Effector memory CD4-positive, alpha-beta T cell (primary cell): Measurements from ENCODE around the gene UBAC2.

Source experiments
- DNase-seq, 3 donors: peaks; one replicate each; pipeline ENCODE4 v3.0.0-alpha.2; 2020
- H3K27ac ChIP-seq: 2 replicates; pipeline ENCODE4 v1.7.0; 2013; ENCODE audit warnings: mild to moderate bottlenecking, low read length, moderate library complexity; ENCODE audit not compliant: insufficient read depth, poor library complexity, severe bottlenecking
- H3K27me3 ChIP-seq: replicated peaks from 2 replicates; pipeline ENCODE4 v1.7.0; 2013; ENCODE audit warnings: mild to moderate bottlenecking, low read length; ENCODE audit not compliant: insufficient read depth, control insufficient read depth, poor library complexity, severe bottlenecking
- H3K36me3 ChIP-seq: 2 replicates; pipeline ENCODE4 v1.7.0; 2013; ENCODE audit warnings: mild to moderate bottlenecking, low read length, moderate library complexity; ENCODE audit not compliant: control insufficient read depth, insufficient read depth
- H3K4me1 ChIP-seq: 2 replicates; pipeline ENCODE4 v1.7.0; 2013; ENCODE audit warnings: low read length, mild to moderate bottlenecking; ENCODE audit not compliant: control insufficient read depth, insufficient read depth, poor library complexity, severe bottlenecking
- H3K4me3 ChIP-seq: 2 replicates; pipeline ENCODE4 v1.7.0; 2013; ENCODE audit warnings: low read length, low read depth, mild to moderate bottlenecking; ENCODE audit not compliant: insufficient read depth, poor library complexity, severe bottlenecking
- H3K9me3 ChIP-seq: 2 replicates; pipeline ENCODE4 v1.7.0; 2013; ENCODE audit warnings: mild to moderate bottlenecking, low read length, moderate library complexity; ENCODE audit not compliant: control insufficient read depth

Gene UBAC2

GRCh38 chr13:99356262-99357091, 155.8 kb downstream of the UBAC2 start:
- peaks cover 97% of the 10 kb centered on the region for H3K4me1 ChIP-seq
- H3K27ac ChIP-seq = peak overlapping the region; percentile 96
- peak; percentile 53 to 62 (median 57) for DNase-seq
- H3K36me3 ChIP-seq = no peaks in the 10 kb centered on the region
- no peaks in the 10 kb centered on the region for H3K9me3 ChIP-seq
- H3K4me3 ChIP-seq = peak overlapping the region; percentile 30
- H3K27me3 ChIP-seq = no peaks in the 10 kb centered on the region

- Histone ChIP-seq H3K36me3 (no peaks in the 10 kb centered on the region), H3K4me1 (peaks cover 96% of the 10 kb centered on the region), H3K27me3 (no peaks in the 10 kb centered on the region), H3K4me3 (no peak overlapping the region), H3K9me3 (no peaks in the 10 kb centered on the region), H3K27ac (peak overlapping the region; percentile 96)
- peak in 1 of 3 donors; percentile 53 for DNase-seq
These were observed 156.5 kb downstream of the UBAC2 start for GRCh38 chr13:99357131-99357596.

- H3K27me3 ChIP-seq = no peaks in the 10 kb centered on the region
- no peaks in the 10 kb centered on the region for H3K9me3 ChIP-seq
- no peak for DNase-seq
- no peaks in the 10 kb centered on the region for H3K36me3 ChIP-seq
- peaks cover 94% of the 10 kb centered on the region for H3K4me1 ChIP-seq
- H3K4me3 ChIP-seq = peak overlapping the region; percentile 10
- H3K27ac ChIP-seq = peak overlapping the region; percentile 96
These were observed 157.3 kb downstream of the UBAC2 start for GRCh38 chr13:99357941-99358340.

GRCh38 chr13:99359528-99359927, 158.9 kb downstream of the UBAC2 start:
- Histone ChIP-seq H3K27me3 (no peaks in the 10 kb centered on the region), H3K4me1 (peaks cover 85% of the 10 kb centered on the region), H3K4me3 (no peak overlapping the region), H3K36me3 (no peaks in the 10 kb centered on the region), H3K9me3 (no peaks in the 10 kb centered on the region), H3K27ac (peak overlapping the region; percentile 96)
- DNase-seq = no peak

- no peak overlapping the region for H3K4me3 ChIP-seq
- H3K36me3 ChIP-seq = no peaks in the 10 kb centered on the region
- peak overlapping the region; percentile 96 for H3K27ac ChIP-seq
These were observed 160.0 kb downstream of the UBAC2 start for GRCh38 chr13:99360696-99361095.

GRCh38 chr13:99361197-99361596, 160.5 kb downstream of the UBAC2 start:
- Histone ChIP-seq H3K4me1 (peaks cover 74% of the 10 kb centered on the region), H3K9me3 (no peaks in the 10 kb centered on the region), H3K4me3 (no peak overlapping the region), H3K36me3 (no peaks in the 10 kb centered on the region), H3K27me3 (no peaks in the 10 kb centered on the region), H3K27ac (peak overlapping the region; percentile 96)
- no peak for DNase-seq

More at GRCh38 chr13:99360696-99361095, 160.0 kb downstream of the UBAC2 start:
- Histone ChIP-seq H3K27me3 (no peaks in the 10 kb centered on the region), H3K4me1 (peaks cover 74% of the 10 kb centered on the region), H3K9me3 (no peaks in the 10 kb centered on the region)
- DNase-seq = no peak

- DNase-seq = no peak
- H3K27me3 ChIP-seq = no peaks in the 10 kb centered on the region
- peak overlapping the region; percentile 96 for H3K27ac ChIP-seq
- H3K4me1 ChIP-seq = peaks cover 72% of the 10 kb centered on the region
- no peaks in the 10 kb centered on the region for H3K9me3 ChIP-seq
- H3K4me3 ChIP-seq = no peak overlapping the region
- no peaks in the 10 kb centered on the region for H3K36me3 ChIP-seq
These were observed 161.7 kb downstream of the UBAC2 start for GRCh38 chr13:99362362-99362761.

- peaks cover 70% of the 10 kb centered on the region for H3K4me1 ChIP-seq
These were observed 162.7 kb downstream of the UBAC2 start for GRCh38 chr13:99363391-99363790.

GRCh38 chr13:99363949-99364348, 163.3 kb downstream of the UBAC2 start:
- Histone ChIP-seq H3K4me1 (peaks cover 69% of the 10 kb centered on the region), H3K4me3 (no peak overlapping the region), H3K9me3 (no peaks in the 10 kb centered on the region), H3K36me3 (no peaks in the 10 kb centered on the region), H3K27ac (peak overlapping the region; percentile 96), H3K27me3 (no peaks in the 10 kb centered on the region)
- DNase-seq = no peak

More at GRCh38 chr13:99363391-99363790, 162.7 kb downstream of the UBAC2 start:
- H3K27ac ChIP-seq = peak overlapping the region; percentile 96
- no peaks in the 10 kb centered on the region for H3K27me3 ChIP-seq
- H3K36me3 ChIP-seq = no peaks in the 10 kb centered on the region
- H3K9me3 ChIP-seq = no peaks in the 10 kb centered on the region
- no peak for DNase-seq
- H3K4me3 ChIP-seq = no peak overlapping the region
